Activated naive CD4-positive, alpha-beta T cell treated with Interleukin-2 at 50 U/mL for 16 hours (primary cell): ENCODE data around the gene TCEANC2.

ENCODE experiments used
- DNase-seq: peaks from one replicate; pipeline ENCODE4 v3.0.0-alpha.2; 2020

TCEANC2 gene

DNA sequence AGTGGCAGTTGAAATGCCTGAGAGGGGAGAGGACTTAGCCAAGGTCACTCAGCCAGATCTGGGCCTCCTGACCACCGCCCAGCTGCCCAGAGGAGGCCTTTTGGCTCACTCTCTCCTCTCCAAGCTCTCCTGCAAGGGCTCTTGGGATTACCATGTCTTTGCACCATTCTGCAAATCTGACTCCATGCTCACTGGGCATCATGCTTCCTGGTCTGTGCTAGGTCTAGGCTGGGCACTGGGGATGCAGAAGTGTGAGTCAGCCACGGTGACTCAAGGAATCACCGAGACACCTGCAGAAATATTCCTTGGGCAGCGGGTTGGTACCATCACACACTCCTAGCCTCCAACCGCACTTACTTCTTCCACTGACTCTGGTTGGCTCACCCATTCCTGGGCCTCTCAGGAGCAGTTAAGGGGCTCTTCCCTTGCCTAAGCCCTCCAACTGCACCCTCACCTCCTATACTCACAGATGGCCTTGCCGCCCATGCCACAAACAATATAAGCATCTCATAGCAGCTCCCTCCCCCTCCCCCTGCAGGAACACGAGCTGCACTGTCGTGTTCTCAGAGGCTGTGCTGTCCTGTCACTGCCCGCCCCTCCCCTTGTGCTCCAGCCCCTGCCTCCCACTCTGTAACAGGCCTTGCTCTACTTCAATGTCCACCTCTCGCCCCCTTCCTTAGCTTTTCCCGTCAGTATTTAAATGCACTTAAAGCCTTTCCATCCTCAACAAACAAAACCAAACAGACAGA is 64.6 kb downstream of the TCEANC2 start:
- no peak for DNase-seq

- DNase-seq = no peak
Measured at GRCh38 chr1:54118704-54119103, 65.3 kb downstream of the TCEANC2 start.

GRCh38 chr1:54120018-54120697 is 66.8 kb downstream of the TCEANC2 start:
- DNase-seq = no peak

GRCh38 chr1:54120698-54121481 is 67.5 kb downstream of the TCEANC2 start:
- no peak for DNase-seq

- DNase-seq = peak; percentile 59
Measured at GRCh38 chr1:54121482-54122134, 68.2 kb downstream of the TCEANC2 start.

DNA sequence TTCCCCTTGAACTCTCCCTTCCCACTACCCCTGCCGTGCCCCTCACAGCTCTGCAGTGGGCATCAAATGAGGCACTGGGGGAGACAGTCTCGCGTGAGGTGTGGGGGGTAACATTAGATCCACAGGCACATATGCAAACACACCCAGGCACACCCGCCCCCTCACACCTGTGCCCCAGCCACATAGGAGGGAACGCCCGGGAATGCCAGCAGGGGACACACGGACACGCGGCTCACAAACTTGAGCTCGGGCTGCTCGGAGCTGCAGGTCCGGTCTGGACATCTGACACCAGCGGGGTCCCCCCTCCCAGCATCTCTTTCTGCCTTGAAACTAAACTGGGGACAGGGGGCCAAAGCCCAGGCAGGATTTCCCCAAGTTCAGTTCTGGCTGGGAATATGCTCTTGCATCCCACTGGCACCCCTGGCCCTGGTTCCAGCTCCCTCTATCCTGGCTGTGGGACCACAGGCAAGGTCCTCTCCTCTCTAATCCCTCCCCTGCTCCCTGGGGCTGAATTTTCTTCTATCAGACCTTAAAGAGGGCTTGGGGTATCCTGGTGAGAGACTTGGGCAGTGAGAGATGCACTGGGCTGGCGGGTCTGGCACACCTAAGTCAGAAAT is 68.8 kb downstream of the TCEANC2 start:
- DNase-seq = no peak

DNA sequence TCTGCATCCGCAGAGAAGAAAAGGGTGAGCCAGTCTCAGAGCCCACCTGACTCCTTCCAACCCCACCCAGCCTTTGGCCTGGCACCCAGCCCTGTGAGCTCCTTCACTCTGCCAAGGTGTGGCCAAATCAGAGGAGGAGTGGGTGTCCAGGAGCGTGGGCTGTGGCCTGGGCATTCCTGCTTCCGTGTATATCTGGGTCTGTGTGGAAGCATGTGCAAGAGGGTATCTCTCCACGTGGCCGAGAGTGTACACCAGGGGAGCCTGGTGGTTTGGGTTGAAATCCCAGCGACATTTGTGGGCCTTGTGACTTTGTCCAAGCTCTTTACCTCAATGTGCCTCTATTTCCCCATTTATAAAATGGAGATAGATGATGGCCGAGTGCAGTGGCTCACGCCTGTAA is 69.6 kb downstream of the TCEANC2 start:
- DNase-seq = no peak

DNA sequence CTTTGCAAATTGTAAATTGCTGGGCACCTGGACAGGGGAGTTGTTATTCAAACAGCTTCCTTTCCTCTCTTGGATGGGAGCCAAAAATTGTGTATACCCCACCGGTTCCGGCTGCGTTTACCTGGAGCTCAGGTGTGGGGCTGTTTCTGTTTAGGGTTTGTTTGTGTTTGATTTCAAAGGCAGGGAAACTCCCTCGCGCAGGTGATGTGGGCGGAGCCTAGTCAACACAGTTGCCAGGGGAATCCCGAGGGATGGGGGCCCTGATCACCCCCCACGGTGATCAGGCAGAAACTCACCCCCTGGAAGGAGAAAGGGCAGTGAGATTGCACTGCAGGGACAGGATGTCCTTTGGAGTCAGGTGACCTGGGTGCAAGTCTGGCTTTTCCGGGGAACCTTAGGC is 71.1 kb downstream of the TCEANC2 start:
- no peak for DNase-seq

DNA sequence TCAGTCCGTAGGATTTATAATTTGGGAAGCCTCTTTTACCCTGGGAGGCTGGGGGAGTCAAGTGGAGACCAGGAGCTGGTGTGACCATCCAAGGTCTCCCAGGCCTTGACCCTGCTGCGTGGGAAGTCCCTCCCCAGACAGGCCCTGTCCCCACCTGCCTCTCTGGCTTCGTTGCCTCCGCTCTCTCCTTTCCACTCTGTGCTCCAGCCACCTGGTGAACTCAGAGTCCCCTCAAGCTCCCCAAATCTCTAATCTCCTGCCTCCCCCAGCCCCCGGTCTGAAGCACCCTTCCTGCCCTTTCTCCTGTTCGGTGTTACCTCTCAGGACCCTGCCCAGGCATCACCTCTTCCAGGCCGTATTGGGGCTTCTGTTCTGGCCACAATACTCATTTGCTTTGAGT is 71.5 kb downstream of the TCEANC2 start:
- DNase-seq = no peak

DNA sequence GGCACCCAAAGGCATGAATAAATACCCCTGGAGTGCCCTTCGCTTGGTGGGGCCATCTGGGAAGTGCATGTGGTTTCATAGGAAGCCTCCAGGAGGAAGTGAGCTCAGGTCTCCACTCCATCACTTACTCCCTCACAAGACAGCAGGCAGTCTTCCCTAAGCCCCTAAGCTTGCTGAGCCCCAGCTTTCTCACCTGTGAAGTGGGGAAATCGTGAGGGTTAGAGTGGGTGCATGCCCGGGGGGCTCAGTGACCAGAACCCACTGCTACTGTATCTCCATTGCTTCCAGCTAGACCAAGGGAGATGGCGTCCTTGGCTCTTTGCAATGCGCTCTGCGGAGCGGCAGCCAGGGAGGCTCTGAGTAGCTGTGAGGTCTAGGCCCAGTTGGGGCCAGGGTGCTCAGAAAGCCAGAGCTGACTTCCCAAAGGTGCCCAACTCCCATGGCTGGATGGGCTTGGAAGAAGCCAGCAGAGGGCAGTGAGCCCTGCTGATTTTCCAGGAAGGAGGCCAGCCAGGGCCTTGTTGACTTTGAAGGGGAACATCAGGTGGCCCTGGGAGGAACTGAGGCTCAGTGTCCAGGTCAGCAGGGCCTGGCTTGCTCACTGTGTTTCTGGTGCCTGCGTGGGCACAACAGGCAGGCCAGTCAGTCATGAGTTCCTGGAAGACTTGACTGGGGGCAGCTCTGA is 72.1 kb downstream of the TCEANC2 start:
- no peak for DNase-seq

DNA sequence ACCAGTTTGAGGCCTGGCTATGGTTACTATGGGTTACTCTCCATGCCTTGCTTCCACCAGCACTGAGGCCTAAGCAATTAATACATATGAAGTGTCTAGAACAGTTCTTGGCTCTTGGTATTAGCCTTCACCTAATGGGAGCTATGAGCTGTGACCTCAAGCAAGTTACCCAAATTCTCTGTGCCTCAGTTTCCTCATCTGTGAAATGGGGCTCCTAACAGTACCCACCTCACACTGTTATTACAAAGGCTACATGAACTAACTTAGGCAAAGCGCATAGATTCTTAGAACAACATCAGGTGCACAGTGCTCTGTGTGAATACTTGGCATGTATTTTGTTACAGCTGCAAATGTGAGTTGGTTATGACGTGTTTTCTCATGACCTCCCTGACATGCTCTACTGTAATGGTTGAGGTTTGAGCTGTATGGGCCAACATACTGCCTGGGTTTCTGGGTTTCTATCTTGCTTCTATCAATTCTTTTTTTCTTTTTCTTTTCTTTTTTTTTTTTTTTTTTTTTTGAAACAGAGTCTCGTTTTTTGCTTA is 72.9 kb downstream of the TCEANC2 start:
- DNase-seq = no peak

DNA sequence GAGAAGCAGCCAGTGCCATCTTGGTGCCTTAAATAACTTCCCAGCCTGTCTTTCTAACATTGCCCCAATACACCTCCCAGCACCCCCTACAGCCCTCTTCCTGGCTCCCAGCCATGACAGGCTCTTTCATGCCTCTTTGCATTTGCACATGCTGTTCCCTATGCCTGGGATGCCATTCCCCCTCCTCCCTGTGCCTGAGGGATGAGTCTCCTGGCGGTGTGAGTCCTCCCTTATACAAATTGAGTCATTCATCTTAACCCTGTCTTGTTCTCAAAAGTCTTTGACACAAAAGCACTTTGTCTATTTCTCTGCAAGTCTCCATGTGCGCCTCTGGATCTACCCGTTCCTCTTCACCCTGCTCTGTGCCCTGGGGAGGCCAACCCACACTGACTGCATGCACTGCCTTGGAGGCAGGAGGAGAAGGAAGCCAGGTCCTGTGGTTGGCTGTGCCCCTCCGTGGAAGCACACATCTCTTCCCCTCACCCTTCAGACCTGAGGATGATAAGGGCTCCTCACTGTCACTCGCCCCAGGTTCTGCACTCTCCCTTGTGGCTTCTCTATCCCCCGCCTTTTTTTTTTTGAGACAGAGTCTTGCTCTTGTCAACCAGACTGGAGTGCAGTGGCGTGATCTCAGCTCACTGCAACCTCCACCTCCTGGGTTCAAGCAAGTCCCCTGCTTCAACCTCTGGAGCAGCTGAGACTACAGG is 74.3 kb downstream of the TCEANC2 start:
- DNase-seq = no peak

DNA sequence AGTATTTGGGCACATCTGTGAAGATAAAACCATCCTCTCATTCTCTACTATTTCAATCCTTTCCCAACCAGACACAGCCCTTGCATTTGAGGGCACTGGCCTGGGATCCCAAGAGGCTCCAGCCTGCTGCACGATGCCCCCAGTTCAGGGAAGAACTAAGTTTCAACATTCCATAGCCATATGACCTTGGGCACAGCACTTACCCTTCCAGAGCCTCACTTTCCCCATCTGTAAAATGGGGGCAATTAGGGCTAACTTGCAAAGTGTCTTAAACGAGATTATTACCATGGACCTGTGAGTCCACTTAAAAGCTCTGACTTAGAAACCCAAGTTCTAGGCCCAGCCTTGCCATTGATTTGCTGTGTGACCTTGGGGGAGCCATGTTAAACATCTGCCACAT is 76.5 kb downstream of the TCEANC2 start:
- DNase-seq = no peak

DNA sequence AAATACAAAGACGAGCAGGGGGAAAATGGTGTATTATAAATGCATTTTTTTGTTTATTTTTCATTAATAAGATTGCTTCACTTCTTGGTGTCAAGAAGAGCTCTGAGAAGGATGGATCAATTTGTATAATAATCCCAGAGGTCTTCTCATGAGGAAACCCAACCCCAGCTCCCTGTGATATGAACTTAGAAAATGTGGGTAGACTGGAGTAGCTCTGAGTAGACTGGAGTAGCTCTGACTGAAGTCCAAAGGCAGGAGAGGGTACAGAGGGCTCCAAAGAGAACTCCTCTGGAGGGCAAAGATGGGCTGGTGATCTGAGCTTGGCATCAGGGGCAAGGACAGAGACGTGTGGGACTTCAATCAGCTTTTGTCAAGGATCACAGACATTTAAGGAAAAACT is 78.0 kb downstream of the TCEANC2 start:
- no peak for DNase-seq

GRCh38 chr1:54132495-54132894 is 79.1 kb downstream of the TCEANC2 start:
- DNase-seq = no peak

DNA sequence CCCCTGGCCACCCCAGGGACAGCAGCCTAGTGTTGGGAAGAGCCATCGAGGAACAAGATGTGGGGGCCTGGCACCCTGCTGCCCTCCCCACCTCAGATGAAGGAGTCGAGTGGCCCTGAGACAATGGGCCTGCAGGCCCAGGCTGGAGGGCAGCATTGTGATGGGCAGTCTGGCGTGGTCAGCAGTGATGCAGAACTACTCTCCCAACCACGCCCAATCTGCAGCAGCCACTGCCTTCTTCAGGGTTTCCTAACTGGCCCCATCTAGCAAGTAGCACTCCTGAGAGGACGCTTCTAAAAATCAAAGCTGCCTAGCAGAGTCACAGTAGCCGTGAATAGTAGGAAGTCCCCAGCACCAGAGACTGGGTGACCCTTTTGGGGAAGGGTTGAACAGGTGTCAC is 80.9 kb downstream of the TCEANC2 start:
- DNase-seq = no peak

DNA sequence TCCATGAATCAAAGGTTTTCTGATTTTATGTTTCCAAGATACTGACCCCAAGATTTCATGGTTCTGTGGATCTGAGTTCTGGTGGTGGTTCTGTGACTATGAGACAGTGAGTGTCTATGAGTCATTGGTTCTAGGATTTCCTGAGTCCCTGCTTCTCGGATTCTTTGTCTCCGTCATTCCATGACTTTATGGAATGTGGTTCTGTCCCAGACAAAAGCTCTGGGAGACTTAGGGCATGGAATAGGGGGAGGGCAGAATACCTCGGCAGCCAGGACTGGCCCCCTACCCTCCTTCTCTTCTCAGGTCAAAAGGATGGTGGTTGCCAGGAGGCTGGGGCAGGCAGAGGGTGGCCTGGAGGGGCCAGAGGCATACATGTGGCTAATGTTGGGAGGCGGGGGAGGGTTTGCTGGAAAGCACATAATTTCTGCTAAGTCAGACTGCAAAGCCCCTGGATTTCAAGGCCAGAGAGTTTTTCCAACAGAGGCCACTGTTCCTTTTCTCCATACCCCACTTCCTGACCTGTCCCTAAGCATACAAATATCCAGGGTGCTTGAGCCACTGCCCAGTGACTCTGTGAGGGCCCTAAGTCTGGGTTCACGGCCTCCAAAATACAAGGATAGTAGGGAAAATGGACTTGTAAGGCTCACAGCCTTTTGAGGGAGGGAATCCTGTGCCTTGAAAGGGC is 82.2 kb downstream of the TCEANC2 start:
- DNase-seq = no peak

- DNase-seq = no peak
Measured at GRCh38 chr1:54136269-54136896, 83.0 kb downstream of the TCEANC2 start.

GRCh38 chr1:54136963-54137533 is 83.6 kb downstream of the TCEANC2 start:
- no peak for DNase-seq

DNA sequence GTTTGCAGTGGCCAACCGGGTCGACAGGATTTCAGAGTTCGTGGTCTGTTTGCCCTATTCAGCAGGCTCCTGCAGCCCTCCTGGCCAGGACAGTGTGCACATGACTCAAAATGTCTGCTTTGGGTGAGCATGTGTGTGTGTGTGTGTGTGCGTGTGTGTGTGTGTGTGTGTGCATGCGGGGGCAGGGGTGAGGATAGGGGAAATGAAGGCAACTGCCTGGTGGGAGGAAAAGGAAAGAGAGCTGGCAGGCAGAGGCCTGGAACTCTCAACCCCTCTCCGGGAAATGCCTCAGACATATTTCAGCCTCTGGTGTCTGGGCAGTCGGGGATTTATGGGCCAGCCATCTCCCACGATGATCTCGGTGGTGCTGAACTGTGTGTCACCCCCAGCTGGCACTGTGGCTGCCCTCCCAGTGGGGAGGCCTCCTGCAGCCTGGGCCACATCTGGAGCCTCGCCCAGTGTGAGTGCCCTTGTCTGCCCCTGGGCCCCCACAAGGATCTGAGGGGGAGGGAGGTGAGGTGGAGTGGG is 84.2 kb downstream of the TCEANC2 start:
- DNase-seq = no peak
